Measurements from ENCODE around the gene GALR2. TPM values are rescaled to one million over a fixed set of nuclear protein-coding genes. Genes with fewer than 3 reads are reported as not detected.
"Not testable (repeated sequence)": the region's sequence is repeated elsewhere in the genome, so short reads cannot be mapped to it uniquely, and the experiment has no call there.

The GALR2 gene
- total RNA-seq, 6 experiments from 2014 or later, result 0.18 TPM; not detected in 5

- DNase-seq, result no peak
- no peaks in the 10 kb centered on the region for H3K4me1 ChIP-seq
- H3K9me3 ChIP-seq, result no peaks in the 10 kb centered on the region
- intact Hi-C loops (cut with DNase I), result no loop called here
- H3K36me3 ChIP-seq, result peaks cover 4 to 33% (median 21%) of the 10 kb centered on the region in 4 donors
- WGBS (ENCODE audit: insufficient coverage, low coverage, low lambda C conversion rate, missing lambda C conversion rate), result 42% methylated on average over 12 of the region's 22 CpGs
- ATAC-seq, result peak; percentile 64 to 82 (median 68)
- TF ChIP-seq CTCF (IDR thresholded peaks at IDR 0.05) (no peak), POLR2A (IDR thresholded peaks at IDR 0.05) (no peak)
- no peak overlapping the region for H3K4me3 ChIP-seq
- no peaks in the 10 kb centered on the region for H3K27me3 ChIP-seq
- no peak overlapping the region for H3K27ac ChIP-seq
These were observed 37.9 kb upstream of the GALR2 start for GRCh38 chr17:76036497-76037261.

GRCh38 chr17:76038050-76038449, 36.5 kb upstream of the GALR2 start:
- Histone ChIP-seq H3K9me3 (no peaks in the 10 kb centered on the region), H3K36me3 (peaks cover 4 to 46% (median 31%) of the 10 kb centered on the region in 4 donors), H3K4me3 (no peak overlapping the region), H3K27ac (no peak overlapping the region), H3K27me3 (no peaks in the 10 kb centered on the region), H3K4me1 (no peaks in the 10 kb centered on the region)
- 90% methylated on average over 3 of the region's 3 CpGs for WGBS (ENCODE audit: insufficient coverage, low coverage, low lambda C conversion rate, missing lambda C conversion rate)
- no peak for ATAC-seq
- no peak for DNase-seq
- intact Hi-C loops (cut with DNase I), result no loop called here
- TF ChIP-seq POLR2A (IDR thresholded peaks at IDR 0.05), result no peak
- TF ChIP-seq CTCF (IDR thresholded peaks at IDR 0.05), result no peak

- ATAC-seq (no peak), DNase-seq (no peak)
- H3K27me3 ChIP-seq, result no peaks in the 10 kb centered on the region
- no peaks in the 10 kb centered on the region for H3K9me3 ChIP-seq
- no peak overlapping the region for H3K27ac ChIP-seq
- TF ChIP-seq CTCF (IDR thresholded peaks at IDR 0.05), result no peak
- no peak for TF ChIP-seq POLR2A (IDR thresholded peaks at IDR 0.05)
- no peak overlapping the region for H3K4me3 ChIP-seq
- 87% methylated on average over 3 of the region's 6 CpGs for WGBS (ENCODE audit: insufficient coverage, low coverage, low lambda C conversion rate, missing lambda C conversion rate)
- H3K4me1 ChIP-seq, result no peaks in the 10 kb centered on the region
- peaks cover 4 to 57% (median 35%) of the 10 kb centered on the region in 4 donors for H3K36me3 ChIP-seq
- intact Hi-C loops (cut with DNase I), result no loop called here
These were observed 35.5 kb upstream of the GALR2 start for GRCh38 chr17:76039121-76039520.

GRCh38 chr17:76040376-76040775, 34.2 kb upstream of the GALR2 start:
- Histone ChIP-seq H3K4me1 (no peaks in the 10 kb centered on the region), H3K4me3 (no peak overlapping the region), H3K36me3 (peaks cover 4 to 70% (median 43%) of the 10 kb centered on the region in 4 donors), H3K27me3 (no peaks in the 10 kb centered on the region), H3K9me3 (no peaks in the 10 kb centered on the region), H3K27ac (no peak overlapping the region)
- DNase-seq (no peak), ATAC-seq (no peak)
- TF ChIP-seq POLR2A (IDR thresholded peaks at IDR 0.05), result no peak
- TF ChIP-seq CTCF (IDR thresholded peaks at IDR 0.05), result no peak
- WGBS (ENCODE audit: insufficient coverage, low coverage, low lambda C conversion rate, missing lambda C conversion rate), result 45% methylated on average over 5 of the region's 6 CpGs
- intact Hi-C loops (cut with DNase I), result no loop called here

GRCh38 chr17:76042868-76043267, 31.7 kb upstream of the GALR2 start:
- H3K27ac ChIP-seq; H3K4me3 ChIP-seq; DNase-seq; H3K4me1 ChIP-seq; H3K9me3 ChIP-seq; ATAC-seq; intact Hi-C loops (cut with DNase I); H3K27me3 ChIP-seq: not testable (repeated sequence)
- WGBS (ENCODE audit: insufficient coverage, low coverage, low lambda C conversion rate, missing lambda C conversion rate), result 100% methylated on average over 2 of the region's 3 CpGs
- H3K36me3 ChIP-seq, result peaks cover 4 to 95% (median 59%) of the 10 kb centered on the region in 4 donors

GRCh38 chr17:76044475-76045007, 30.0 kb upstream of the GALR2 start:
- intact Hi-C loops (cut with DNase I), result not testable (repeated sequence)

More at GRCh38 chr17:76044475-76045007, 30.0 kb upstream of the GALR2 start:
- H3K36me3 ChIP-seq, result peaks cover 4 to 100% (median 64%) of the 10 kb centered on the region in 4 donors
- not testable (repeated sequence) for DNase-seq, H3K4me1 ChIP-seq, ATAC-seq, H3K27me3 ChIP-seq, H3K9me3 ChIP-seq, H3K4me3 ChIP-seq, H3K27ac ChIP-seq
- WGBS (ENCODE audit: insufficient coverage, low coverage, low lambda C conversion rate, missing lambda C conversion rate), result 74% methylated on average over 2 of the region's 11 CpGs

Data from right lobe of liver (tissue), 6 donors.